MM.1S (cell line): ENCODE data around the gene APOC1.

Source experiments
- DNase-seq: peaks from one replicate; pipeline ENCODE4 v3.0.0-alpha.2; 2015
- H2AFZ ChIP-seq: fragments of 300-600 bp; sonication (generic); 2 replicates; pipeline ENCODE4 v1.6.0; 2016; ENCODE audit warnings: antibody characterized with exemption, low read length
- H3F3A ChIP-seq: fragments of 300-600 bp; sonication (generic); 2 replicates; pipeline ENCODE4 v1.6.1; 2016; ENCODE audit warnings: mild to moderate bottlenecking, antibody characterized with exemption, low read length, moderate library complexity, mixed read lengths; ENCODE audit not compliant: insufficient read depth
- H3K27ac ChIP-seq: fragments of 300-600 bp; sonication (generic); 2 replicates; pipeline ENCODE4 v1.5.1; 2016; ENCODE audit warnings: mild to moderate bottlenecking, low read length
- H3K27me3 ChIP-seq: fragments of 300-600 bp; sonication (generic); replicated peaks from 2 replicates; pipeline ENCODE4 v1.6.0; 2016; ENCODE audit warnings: low read length; ENCODE audit not compliant: insufficient read depth
- H3K36me3 ChIP-seq: fragments of 300-600 bp; sonication (generic); replicated peaks from 2 replicates; pipeline ENCODE4 v1.6.1; 2016; ENCODE audit warnings: mild to moderate bottlenecking, low read length, mixed read lengths; ENCODE audit not compliant: insufficient read depth
- H3K4me1 ChIP-seq: fragments of 300-600 bp; sonication (generic); 2 replicates; pipeline ENCODE4 v1.6.1; 2016; ENCODE audit warnings: low read length, mixed read lengths
- H3K4me2 ChIP-seq: fragments of 300-600 bp; sonication (generic); 2 replicates; pipeline ENCODE4 v1.6.0; 2016; ENCODE audit warnings: low read depth, low read length
- H3K4me3 ChIP-seq: fragments of 300-600 bp; sonication (generic); 2 replicates; pipeline ENCODE4 v1.5.1; 2016; ENCODE audit warnings: low read length, mixed read lengths
- H3K79me2 ChIP-seq: fragments of 300-600 bp; sonication (generic); 2 replicates; pipeline ENCODE4 v1.6.1; 2016; ENCODE audit warnings: mixed run types, low read length, mixed read lengths
- H3K9ac ChIP-seq: fragments of 300-600 bp; sonication (generic); 2 replicates; pipeline ENCODE4 v1.6.1; 2016; ENCODE audit warnings: low read length, mixed read lengths
- H3K9me2 ChIP-seq: fragments of 300-600 bp; sonication (generic); replicated peaks from 2 replicates; pipeline ENCODE4 v1.6.1; 2016; ENCODE audit warnings: mild to moderate bottlenecking, low read length, mixed read lengths; ENCODE audit not compliant: insufficient read depth
- H3K9me3 ChIP-seq: fragments of 300-600 bp; sonication (generic); replicated peaks from 2 replicates; pipeline ENCODE4 v1.6.1; 2016; ENCODE audit warnings: mild to moderate bottlenecking, low read length, mixed read lengths; ENCODE audit not compliant: insufficient read depth
- H4K20me1 ChIP-seq: fragments of 300-600 bp; sonication (generic); 2 replicates; pipeline ENCODE4 v1.6.1; 2016; ENCODE audit warnings: mild to moderate bottlenecking, low read length, moderate library complexity, mixed read lengths; ENCODE audit not compliant: insufficient read depth
- EZH2 ChIP-seq: fragments of 300-600 bp; sonication (generic); optimal IDR thresholded peaks from 2 replicates; pipeline ENCODE3; 2017; ENCODE audit warnings: low read depth, mild to moderate bottlenecking, antibody characterized with exemption, low read length, mixed read lengths
- EZH2phosphoT487 ChIP-seq: fragments of 300-600 bp; sonication (generic); IDR thresholded peaks from 2 replicates; pipeline ENCODE4 v1.6.1; 2018; ENCODE audit warnings: antibody characterized with exemption, low read length
- TF ChIP-seq, protein P1 (sequence below): fragments of 300-600 bp; sonication (generic); IDR thresholded peaks from 2 replicates; pipeline ENCODE4 v1.5.1; 2016; ENCODE audit warnings: antibody characterized with exemption, low read length, mixed read lengths

APOC1 gene

DNA sequence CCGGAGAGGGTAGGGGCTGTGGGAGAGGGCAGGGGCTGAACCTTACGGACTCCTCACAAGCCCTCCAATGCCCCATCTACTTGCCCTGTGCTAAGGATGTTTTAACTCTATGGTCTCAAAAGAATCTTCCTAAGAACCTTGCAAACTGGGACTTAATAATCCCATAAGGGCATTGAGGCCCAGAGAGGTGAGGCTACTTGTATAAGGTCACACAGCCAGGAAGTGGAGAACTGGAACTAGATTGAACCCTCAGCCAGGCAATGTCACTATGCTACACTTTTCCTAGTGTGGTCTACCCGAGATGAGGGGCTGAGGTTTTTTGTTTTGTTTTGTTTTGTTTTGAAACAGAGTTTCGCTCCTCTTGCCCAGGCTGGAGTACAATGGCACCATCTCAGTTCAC is 17.1 kb downstream of the APOC1 start:
- Histone ChIP-seq H2AFZ (no peak overlapping the region), H3K27me3 (peaks cover 4% of the 10 kb centered on the region), H3K27ac (no peak overlapping the region), H4K20me1 (no peaks in the 10 kb centered on the region), H3K4me2 (no peak overlapping the region), H3K4me1 (no peaks in the 10 kb centered on the region), H3K9me2 (no peaks in the 10 kb centered on the region), H3K36me3 (no peaks in the 10 kb centered on the region), H3F3A (no peaks in the 10 kb centered on the region), H3K79me2 (no peaks in the 10 kb centered on the region), H3K4me3 (no peak overlapping the region), H3K9ac (no peak overlapping the region), H3K9me3 (no peaks in the 10 kb centered on the region)
- TF ChIP-seq EZH2phosphoT487 (no peak), EZH2 (no peak)
- TF ChIP-seq, protein P1, sequence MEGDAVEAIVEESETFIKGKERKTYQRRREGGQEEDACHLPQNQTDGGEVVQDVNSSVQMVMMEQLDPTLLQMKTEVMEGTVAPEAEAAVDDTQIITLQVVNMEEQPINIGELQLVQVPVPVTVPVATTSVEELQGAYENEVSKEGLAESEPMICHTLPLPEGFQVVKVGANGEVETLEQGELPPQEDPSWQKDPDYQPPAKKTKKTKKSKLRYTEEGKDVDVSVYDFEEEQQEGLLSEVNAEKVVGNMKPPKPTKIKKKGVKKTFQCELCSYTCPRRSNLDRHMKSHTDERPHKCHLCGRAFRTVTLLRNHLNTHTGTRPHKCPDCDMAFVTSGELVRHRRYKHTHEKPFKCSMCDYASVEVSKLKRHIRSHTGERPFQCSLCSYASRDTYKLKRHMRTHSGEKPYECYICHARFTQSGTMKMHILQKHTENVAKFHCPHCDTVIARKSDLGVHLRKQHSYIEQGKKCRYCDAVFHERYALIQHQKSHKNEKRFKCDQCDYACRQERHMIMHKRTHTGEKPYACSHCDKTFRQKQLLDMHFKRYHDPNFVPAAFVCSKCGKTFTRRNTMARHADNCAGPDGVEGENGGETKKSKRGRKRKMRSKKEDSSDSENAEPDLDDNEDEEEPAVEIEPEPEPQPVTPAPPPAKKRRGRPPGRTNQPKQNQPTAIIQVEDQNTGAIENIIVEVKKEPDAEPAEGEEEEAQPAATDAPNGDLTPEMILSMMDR: no peak
- DNase-seq: no peak

DNA sequence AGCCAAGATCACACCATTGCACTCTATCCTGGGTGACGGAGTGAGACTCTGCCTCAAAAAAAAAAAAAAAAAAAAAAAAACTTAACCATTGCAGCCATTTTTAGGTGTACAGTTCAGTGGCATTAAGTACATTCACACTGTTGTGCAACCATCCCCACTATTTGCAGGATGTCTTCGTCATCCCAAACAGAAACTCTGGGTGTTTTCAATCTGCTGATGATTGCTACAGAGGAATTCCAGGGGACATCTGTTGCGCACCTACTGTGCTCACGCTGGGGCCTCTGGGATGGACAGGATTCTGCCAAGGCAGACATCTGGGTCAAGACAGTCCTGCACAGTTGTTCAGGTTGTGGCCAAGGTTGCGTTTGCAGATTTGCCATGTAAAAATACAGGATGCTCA is 25.3 kb downstream of the APOC1 start:
- TF ChIP-seq EZH2 (no peak), EZH2phosphoT487 (no peak)
- TF ChIP-seq, protein P1: no peak
- Histone ChIP-seq H3K27ac (no peak overlapping the region), H3F3A (no peaks in the 10 kb centered on the region), H3K9me3 (no peaks in the 10 kb centered on the region), H3K27me3 (peaks cover 4% of the 10 kb centered on the region; the same call in 1 of the 2 replicates), H3K9me2 (no peaks in the 10 kb centered on the region), H3K4me1 (no peaks in the 10 kb centered on the region), H3K4me2 (no peak overlapping the region), H3K4me3 (no peak overlapping the region), H3K79me2 (no peaks in the 10 kb centered on the region), H3K9ac (no peak overlapping the region), H4K20me1 (no peaks in the 10 kb centered on the region), H2AFZ (no peak overlapping the region), H3K36me3 (no peaks in the 10 kb centered on the region)
- no peak for DNase-seq

DNA sequence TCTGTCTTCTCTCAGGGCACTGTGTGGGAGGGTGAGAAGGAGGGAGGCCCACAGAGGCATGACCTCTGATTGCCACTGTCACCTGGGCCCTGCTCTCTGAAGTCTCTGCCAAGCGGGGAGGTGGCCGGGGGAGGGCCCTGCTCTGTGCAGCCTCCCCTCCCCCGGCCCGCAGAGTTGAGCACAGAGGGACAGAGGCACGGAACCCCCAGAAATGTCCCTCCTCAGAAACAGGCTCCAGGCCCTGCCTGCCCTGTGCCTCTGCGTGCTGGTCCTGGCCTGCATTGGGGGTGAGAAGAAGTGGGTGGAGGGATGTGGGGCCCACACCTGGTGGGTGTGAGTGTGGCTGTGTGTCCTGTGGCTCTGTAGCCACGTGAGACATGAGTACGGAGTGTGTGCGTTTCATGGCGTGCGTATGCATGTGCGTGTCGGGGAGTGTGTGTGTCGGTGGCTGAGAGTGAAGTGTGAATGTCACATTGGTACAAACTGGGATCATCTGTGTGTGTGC is 27.7 kb downstream of the APOC1 start, which contains the start of gene APOC4:
Gene APOC4, plus strand, starts transcription at position 171 of the 505 bp plus-strand sequence. Its CDS starts 41 bp downstream, at position 212.
- Histone ChIP-seq H3K4me2 (no peak within 1 kb of the TSS), H3K79me2 (no peaks in the 10 kb centered on the region), H2AFZ (no peak within 1 kb of the TSS), H3K9me2 (no peaks in the 10 kb centered on the region), H3K4me3 (no peak within 1 kb of the TSS), H3K27me3 (no peaks in the 10 kb centered on the region), H3K27ac (no peak within 1 kb of the TSS), H3K36me3 (no peaks in the 10 kb centered on the region), H3K9me3 (no peaks in the 10 kb centered on the region), H4K20me1 (no peaks in the 10 kb centered on the region), H3F3A (no peaks in the 10 kb centered on the region), H3K4me1 (no peaks in the 10 kb centered on the region), H3K9ac (no peak within 1 kb of the TSS)
- no peak for DNase-seq
- no peak for TF ChIP-seq EZH2
- TF ChIP-seq EZH2phosphoT487: no peak
- TF ChIP-seq, protein P1: no peak
